ENCODE data around the gene BUD13. TPM values are rescaled to one million over a fixed set of nuclear protein-coding genes. Genes with fewer than 3 reads are reported as not detected.

BUD13 gene
- total and polyA plus RNA-seq, 9 of the 15 experiments (the other 6 are each of a cell fraction or from before 2014, with no cell fraction given) = 9.5 to 34.1 (median 27.1) TPM

DNA sequence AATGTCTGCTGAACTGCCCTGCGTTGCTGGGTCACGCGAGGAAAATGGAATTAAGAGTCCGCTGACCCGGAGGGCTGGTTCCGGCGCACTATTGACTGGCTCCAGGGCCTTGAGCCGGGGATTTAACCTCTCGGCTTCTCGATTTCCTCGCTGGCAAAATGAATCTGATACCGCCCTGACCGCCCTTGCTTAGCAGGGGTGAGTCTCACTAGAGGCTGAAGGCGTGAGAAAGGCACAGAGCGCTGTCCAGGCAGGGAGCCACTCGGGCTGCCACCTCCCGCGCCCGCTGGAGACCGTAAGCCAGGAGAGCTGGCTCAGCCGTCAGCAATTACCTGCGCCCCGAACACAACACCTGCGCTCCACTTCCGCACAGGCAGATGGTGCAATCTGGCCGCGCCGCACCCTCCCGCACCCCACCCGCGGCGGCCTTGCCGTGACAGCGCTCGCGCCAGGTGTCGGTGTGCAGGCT, 65.6 kb downstream of the BUD13 start (continued):
- TF ChIP-seq, protein P1, sequence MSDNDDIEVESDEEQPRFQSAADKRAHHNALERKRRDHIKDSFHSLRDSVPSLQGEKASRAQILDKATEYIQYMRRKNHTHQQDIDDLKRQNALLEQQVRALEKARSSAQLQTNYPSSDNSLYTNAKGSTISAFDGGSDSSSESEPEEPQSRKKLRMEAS (CRISPR knock-in tag; IDR thresholded peaks at IDR 0.05) = no peak
- TF ChIP-seq ZNF165 (CRISPR knock-in tag; IDR thresholded peaks at IDR 0.05; ENCODE audit: borderline replicate concordance) (no peak), PCBP2 (IDR thresholded peaks at IDR 0.05; ENCODE audit: low read depth, low read length, poor library complexity, severe bottlenecking) (no peak), ZNF124 (CRISPR knock-in tag; IDR thresholded peaks at IDR 0.05) (no peak), HDGF (IDR thresholded peaks at IDR 0.05) (no peak), HMG20A (CRISPR knock-in tag; conservative IDR thresholded peaks at IDR 0.05) (no peak), ZBTB17 (CRISPR knock-in tag; IDR thresholded peaks at IDR 0.05) (no peak), ZNF507 (tag; conservative IDR thresholded peaks at IDR 0.05) (no peak)
- TF ChIP-seq, protein P2, sequence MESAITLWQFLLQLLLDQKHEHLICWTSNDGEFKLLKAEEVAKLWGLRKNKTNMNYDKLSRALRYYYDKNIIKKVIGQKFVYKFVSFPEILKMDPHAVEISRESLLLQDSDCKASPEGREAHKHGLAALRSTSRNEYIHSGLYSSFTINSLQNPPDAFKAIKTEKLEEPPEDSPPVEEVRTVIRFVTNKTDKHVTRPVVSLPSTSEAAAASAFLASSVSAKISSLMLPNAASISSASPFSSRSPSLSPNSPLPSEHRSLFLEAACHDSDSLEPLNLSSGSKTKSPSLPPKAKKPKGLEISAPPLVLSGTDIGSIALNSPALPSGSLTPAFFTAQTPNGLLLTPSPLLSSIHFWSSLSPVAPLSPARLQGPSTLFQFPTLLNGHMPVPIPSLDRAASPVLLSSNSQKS (CRISPR knock-in tag; IDR thresholded peaks at IDR 0.05) = no peak

DNA sequence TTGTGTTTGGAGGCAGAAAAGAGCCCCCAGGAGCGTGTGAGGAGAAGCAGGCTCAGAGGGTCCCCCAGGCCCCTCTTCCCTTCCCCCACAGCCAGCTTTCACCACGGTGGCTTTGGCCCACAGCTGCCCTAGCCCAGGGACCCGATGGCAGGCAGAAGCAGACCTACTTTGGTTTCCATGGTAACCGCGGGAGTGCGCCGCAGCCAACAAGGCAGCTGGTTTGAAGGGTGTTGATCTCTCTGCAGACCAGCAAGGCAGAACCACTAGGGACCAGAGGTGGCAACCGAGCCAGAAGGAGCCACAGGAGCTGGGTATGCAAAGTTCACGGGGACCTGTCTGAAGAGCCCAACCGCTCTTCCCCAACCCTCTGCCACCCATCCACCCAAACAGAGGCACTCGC, 69.4 kb downstream of the BUD13 start:
- BruUV-seq (replicated peaks) = no TSS peak
- no peaks in the 10 kb centered on the region for H3K36me3 ChIP-seq (ENCODE audit: control insufficient read depth, insufficient read depth, low read length)
- H3K79me2 ChIP-seq (ENCODE audit: control insufficient read depth, insufficient read depth, low read length) = no peaks in the 10 kb centered on the region
- FAIRE-seq = no peak
- peaks cover 12% of the 10 kb centered on the region; the same call in 1 of the 2 replicates for H4K20me1 ChIP-seq (replicated peaks; ENCODE audit: control insufficient read depth, insufficient read depth, low read length)
- 2% methylated on average over 10 of the region's 11 CpGs for whole genome bisulfite sequencing (ENCODE audit: insufficient coverage, low coverage, missing lambda C conversion rate)
- no peak overlapping the region for H3K4me3 ChIP-seq
- H3K9ac ChIP-seq (ENCODE audit: insufficient read depth in 1 of 2, low read depth in 2 of 2, low read length in 2 of 2) = no peak overlapping the region; a peak in 1 of 4 replicates
- H3K27ac ChIP-seq (ENCODE audit: extremely low read depth, low read depth, low read length) = no peak overlapping the region
- peaks cover 21 to 64% of the 10 kb centered on the region in 2 experiments; a peak in 4 of 5 replicates for H3K27me3 ChIP-seq (ENCODE audit: control insufficient read depth in 2 of 2, insufficient read depth in 2 of 2, low read length in 2 of 2)
- intact Hi-C loops (cut with micrococcal nuclease) = no loop called here
- H3K9me1 ChIP-seq (ENCODE audit: control insufficient read depth, insufficient read depth, low read length) = no peaks in the 10 kb centered on the region
- no peaks in the 10 kb centered on the region for H3K9me3 ChIP-seq (replicated peaks; ENCODE audit: control insufficient read depth, insufficient read depth, low read depth, low read length)
- H3K4me1 ChIP-seq (replicated peaks in 1 of 2; ENCODE audit: control insufficient read depth in 2 of 2, insufficient read depth in 2 of 2, low read length in 2 of 2) = peaks cover 0 to 5% of the 10 kb centered on the region in 2 experiments; a peak in 1 of 5 replicates
- DNase-seq (ENCODE audit: extremely low read depth in 1 of 4, low spot score in 3 of 4) = no peak
- CTCF ChIA-PET (ENCODE audit: low intra/inter-chr PET ratio) = no interaction called here
- H2AFZ ChIP-seq (ENCODE audit: low read depth, low read length) = no peak overlapping the region
- TF ChIP-seq ZKSCAN8 (CRISPR knock-in tag; IDR thresholded peaks at IDR 0.05) (no peak), RFX1 (IDR thresholded peaks at IDR 0.05) (peak; percentile 88)
- no peak overlapping the region for H3K4me2 ChIP-seq (ENCODE audit: insufficient read depth, low read length)
- no peak for ATAC-seq
- in situ Hi-C loops (cut with MboI) = no loop called here
- POLR2A ChIA-PET = interaction anchor here (0.5 kb wide), 1 partner anchor 419 kb away, joined by 3 read pairs; no protein-coding TSS in a partner anchor
